Pancreas (tissue), 10 donors: ENCODE data around the gene DDIT4. TPM values are rescaled to one million over a fixed set of nuclear protein-coding genes. Genes with fewer than 3 reads are reported as not detected.

Experiments used
- ATAC-seq, 4 donors: fragments of 200-7000 bp; cut with Tn5 transposase; one replicate each; pipeline versions ENCODE4 v1.8.0 to v1.9.1; 2020; ENCODE audit warnings: mild to moderate bottlenecking in 4 of 4, moderate library complexity in 4 of 4
- DNase-seq, 6 donors: peaks; one replicate each; pipeline ENCODE4 v3.0.0-alpha.2; 2020
- FAIRE-seq: peaks from 2 replicates; lab custom pipeline; 2012; peaks lifted over from hg19 to GRCh38; lab: Jason Lieb, UNC
- H3K27ac ChIP-seq, 4 donors: fragments of 200-600 bp; sonication (generic); 1 replicate in 3 of 4; 2 replicates in 1 of 4; pipeline versions ENCODE4 v1.5.0 to v1.8.0; 2020
- H3K27me3 ChIP-seq, 4 donors: fragments of 200-600 bp; one replicate each; pipeline ENCODE4 v1.8.0; 2021
- H3K36me3 ChIP-seq, 3 donors: fragments of 200-600 bp; sonication (generic) in 1 of 3; one replicate each; pipeline versions ENCODE4 v1.5.0 to v1.8.0; 2020 to 2021
- H3K4me1 ChIP-seq, 3 donors: fragments of 200-600 bp; one replicate each; pipeline ENCODE4 v1.8.0; 2021
- H3K4me3 ChIP-seq, 4 donors: fragments of 200-600 bp; sonication (generic) in 2 of 4; one replicate each; pipeline versions ENCODE4 v1.5.0 to v1.8.0; 2020 to 2021
- H3K9me3 ChIP-seq, 4 donors: fragments of 200-600 bp; one replicate each; pipeline ENCODE4 v1.8.0; 2021
- WGBS, 2 donors: extraction: QIAGEN DNeasy Blood & Tissue Kit; methylation state at CpG; one replicate each; pipeline ENCODE4 v1.1.7; 2013; 5-methylcytosine and 5-hydroxymethylcytosine counted together
- intact Hi-C, 3 donors: fragments of 100-400 bp; cut with DNase I; formaldehyde crosslinking; loops; one replicate each; pipeline versions ENCODE4 v1.11.1 to v1.14.2; 2022
- polyA plus RNA-seq, 2 donors: library from polyadenylated mRNA; stranded (reverse); fragments of 200-250 nt; gene quantifications; one replicate each; pipeline ENCODE4 v1.2.3, GENCODE V29; 2013
- total RNA-seq, 6 donors: library from RNA; stranded (reverse); fragmentation: NEBNext Ultra II Directional in 4 of 6; extraction: Animal tissue kit (Norgen Biotek cat#: 25700) in 4 of 6; gene quantifications; one replicate each; pipeline versions ENCODE4 v1.2.1 to v1.2.4, GENCODE V29; 2021 to 2023
- TF ChIP-seq, protein P1 (sequence below), 4 donors: fragments of 200-600 bp; sonication (generic) in 3 of 4; IDR thresholded peaks; one replicate each; pipeline versions ENCODE4 v1.5.0 to v1.8.0; 2021; ENCODE audit warnings: antibody characterized with exemption in 4 of 4
- donor health status: healthy with polysubstance abuse.
- donor health status: DM: no; HTN: no; CAD: no; lungs with moderate emphysema.
- donor health status: DM: no; HTN: no; CAD: no.
- donor health status: control.
- donor health status: control.
- donor health status: Bipolar disorder and iron deficiency.
- donor health status: DM: yes; HTN: yes; CAD: no.
- donor health status: DM: no; HTN: no; CAD: no.
- donor health status: DM: no; HTN: no; CAD: no.
- donor health status: DM: yes; HTN: yes; CAD: no.

DDIT4 gene
- total and polyA plus RNA-seq, 8 donors = 61.6 to 1,144 (median 215) TPM

DNA sequence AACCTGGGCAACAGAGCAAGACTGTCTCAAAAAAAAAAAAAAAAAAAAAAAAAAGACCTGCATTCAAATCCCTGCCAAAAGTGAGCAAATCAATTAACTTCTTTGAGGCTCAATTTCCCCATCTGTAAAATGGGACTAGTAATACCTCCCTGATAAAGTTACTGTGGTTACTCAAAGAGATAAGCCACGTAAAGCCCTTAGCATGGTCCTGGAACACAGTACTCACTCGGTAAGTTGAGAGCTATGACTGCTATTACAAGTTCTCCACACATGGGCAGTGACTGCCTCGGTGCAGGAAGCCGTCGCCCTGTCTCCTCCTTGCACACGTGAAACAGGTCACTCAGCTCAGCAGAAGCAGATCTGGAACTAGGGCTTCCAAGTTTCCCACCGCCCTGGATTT lies 37.9 kb downstream of the DDIT4 start:
- FAIRE-seq (no peak), ATAC-seq (no peak), DNase-seq (no peak)
- 90 to 92% methylated on average over 7 of the region's 7 CpGs for WGBS, 2 donors
- no peak overlapping the region for H3K4me3 ChIP-seq
- H3K27ac ChIP-seq = no peak overlapping the region
- TF ChIP-seq, protein P1, sequence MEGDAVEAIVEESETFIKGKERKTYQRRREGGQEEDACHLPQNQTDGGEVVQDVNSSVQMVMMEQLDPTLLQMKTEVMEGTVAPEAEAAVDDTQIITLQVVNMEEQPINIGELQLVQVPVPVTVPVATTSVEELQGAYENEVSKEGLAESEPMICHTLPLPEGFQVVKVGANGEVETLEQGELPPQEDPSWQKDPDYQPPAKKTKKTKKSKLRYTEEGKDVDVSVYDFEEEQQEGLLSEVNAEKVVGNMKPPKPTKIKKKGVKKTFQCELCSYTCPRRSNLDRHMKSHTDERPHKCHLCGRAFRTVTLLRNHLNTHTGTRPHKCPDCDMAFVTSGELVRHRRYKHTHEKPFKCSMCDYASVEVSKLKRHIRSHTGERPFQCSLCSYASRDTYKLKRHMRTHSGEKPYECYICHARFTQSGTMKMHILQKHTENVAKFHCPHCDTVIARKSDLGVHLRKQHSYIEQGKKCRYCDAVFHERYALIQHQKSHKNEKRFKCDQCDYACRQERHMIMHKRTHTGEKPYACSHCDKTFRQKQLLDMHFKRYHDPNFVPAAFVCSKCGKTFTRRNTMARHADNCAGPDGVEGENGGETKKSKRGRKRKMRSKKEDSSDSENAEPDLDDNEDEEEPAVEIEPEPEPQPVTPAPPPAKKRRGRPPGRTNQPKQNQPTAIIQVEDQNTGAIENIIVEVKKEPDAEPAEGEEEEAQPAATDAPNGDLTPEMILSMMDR (IDR thresholded peaks at IDR 0.05) = no peak
- no peaks in the 10 kb centered on the region for H3K27me3 ChIP-seq
- H3K4me1 ChIP-seq = peaks cover 16 to 32% (median 21%) of the 10 kb centered on the region in 3 donors
- intact Hi-C loops = no loop called here
- no peaks in the 10 kb centered on the region for H3K9me3 ChIP-seq
- no peaks in the 10 kb centered on the region for H3K36me3 ChIP-seq

DNA sequence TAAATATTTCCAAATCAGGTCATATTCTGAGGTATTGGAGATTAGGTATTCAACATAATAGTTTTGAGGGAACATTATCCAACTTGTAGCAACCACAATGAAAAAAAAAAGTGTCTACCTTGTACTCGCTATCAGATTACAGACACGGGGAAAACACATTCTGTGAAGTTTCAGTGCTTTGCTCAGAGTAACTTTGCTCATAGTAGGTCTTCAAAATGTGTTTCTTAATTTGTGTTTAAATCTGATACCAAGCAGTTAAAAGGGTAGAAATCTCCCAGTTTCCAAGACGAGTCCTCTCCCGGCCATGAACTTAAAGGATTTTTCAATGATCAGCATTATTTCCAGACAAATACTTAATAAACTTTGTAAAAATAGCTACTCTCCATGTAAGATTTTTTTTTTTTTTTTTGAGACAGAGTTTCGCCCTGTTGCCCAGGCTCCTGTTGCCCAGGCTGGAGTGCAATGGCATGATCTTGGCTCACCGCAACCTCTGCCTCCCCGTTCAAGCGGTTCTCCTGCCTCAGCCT lies 39.2 kb downstream of the DDIT4 start:
- Histone ChIP-seq H3K4me3 (no peak overlapping the region), H3K9me3 (no peaks in the 10 kb centered on the region), H3K27ac (no peak overlapping the region), H3K27me3 (no peaks in the 10 kb centered on the region), H3K36me3 (no peaks in the 10 kb centered on the region), H3K4me1 (peaks cover 22 to 39% (median 28%) of the 10 kb centered on the region in 3 donors)
- TF ChIP-seq, protein P1 (IDR thresholded peaks at IDR 0.05) = no peak
- intact Hi-C loops = no loop called here
- ATAC-seq (no peak), FAIRE-seq (no peak), DNase-seq (no peak)
- 88 to 92% methylated on average over 8 of the region's 8 CpGs for WGBS, 2 donors

DNA sequence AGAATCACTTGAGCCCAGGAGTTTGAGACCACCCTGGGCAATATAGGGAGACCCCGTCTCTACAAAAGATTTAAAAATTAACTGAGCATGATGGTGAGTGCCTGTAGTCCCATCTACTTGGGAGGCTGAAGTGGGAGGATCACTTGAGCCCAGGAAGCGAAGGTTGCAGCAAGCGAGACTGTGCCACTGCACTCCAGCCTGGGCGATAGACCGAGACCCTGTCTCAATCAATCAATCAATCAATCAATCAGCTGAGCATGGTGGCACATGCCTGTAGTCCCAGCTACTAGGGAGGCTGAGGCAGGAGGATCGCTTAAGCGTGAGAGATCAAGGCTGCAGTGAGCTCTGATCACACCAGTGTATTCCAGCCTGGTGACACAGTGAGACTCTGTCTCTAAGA lies 40.5 kb downstream of the DDIT4 start:
- Histone ChIP-seq H3K4me1 (peaks cover 25 to 37% (median 34%) of the 10 kb centered on the region in 3 donors), H3K9me3 (no peaks in the 10 kb centered on the region), H3K4me3 (no peak overlapping the region), H3K27me3 (no peaks in the 10 kb centered on the region), H3K27ac (peak overlapping the region in 2 of 4 donors; percentile 10 to 83), H3K36me3 (no peaks in the 10 kb centered on the region)
- TF ChIP-seq, protein P1 (IDR thresholded peaks at IDR 0.05) = no peak
- FAIRE-seq = no peak
- intact Hi-C loops = no loop called here
- WGBS, 2 donors = 92 to 95% methylated on average over 7 of the region's 7 CpGs
- no peak for DNase-seq
- ATAC-seq = no peak

DNA sequence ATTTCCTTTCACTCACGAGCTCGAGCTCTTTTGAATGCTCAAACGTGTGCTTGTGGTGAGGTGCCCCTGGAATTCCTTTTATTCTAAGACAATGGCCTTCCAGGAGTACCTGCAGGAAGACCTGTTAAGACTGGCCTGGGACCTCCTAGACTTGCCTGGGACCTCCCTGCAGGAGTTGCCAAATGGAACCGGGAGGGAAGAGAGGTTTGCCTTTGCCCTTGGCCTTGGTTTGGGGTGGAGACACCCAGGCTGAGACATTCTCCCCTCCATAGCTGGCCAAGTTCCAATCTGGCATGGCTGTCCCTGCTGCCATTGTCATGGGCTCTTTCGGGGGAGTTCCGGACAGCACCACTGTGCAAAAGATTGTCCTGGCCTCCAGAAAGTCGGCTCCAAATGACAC lies 41.3 kb downstream of the DDIT4 start:
- H3K27ac ChIP-seq = peak overlapping the region in 2 of 4 donors; percentile 83
- no peak for FAIRE-seq
- 28 to 29% methylated on average over 7 of the region's 7 CpGs for WGBS, 2 donors
- no peak overlapping the region for H3K4me3 ChIP-seq
- TF ChIP-seq, protein P1 (IDR thresholded peaks at IDR 0.05) = no peak
- peak in 3 of 6 donors; percentile 43 to 57 (median 48) for DNase-seq
- no peaks in the 10 kb centered on the region for H3K36me3 ChIP-seq
- H3K9me3 ChIP-seq = no peaks in the 10 kb centered on the region
- H3K27me3 ChIP-seq = no peaks in the 10 kb centered on the region
- no peak for ATAC-seq
- intact Hi-C loops = no loop called here
- peaks cover 33 to 42% (median 36%) of the 10 kb centered on the region in 3 donors for H3K4me1 ChIP-seq

DNA sequence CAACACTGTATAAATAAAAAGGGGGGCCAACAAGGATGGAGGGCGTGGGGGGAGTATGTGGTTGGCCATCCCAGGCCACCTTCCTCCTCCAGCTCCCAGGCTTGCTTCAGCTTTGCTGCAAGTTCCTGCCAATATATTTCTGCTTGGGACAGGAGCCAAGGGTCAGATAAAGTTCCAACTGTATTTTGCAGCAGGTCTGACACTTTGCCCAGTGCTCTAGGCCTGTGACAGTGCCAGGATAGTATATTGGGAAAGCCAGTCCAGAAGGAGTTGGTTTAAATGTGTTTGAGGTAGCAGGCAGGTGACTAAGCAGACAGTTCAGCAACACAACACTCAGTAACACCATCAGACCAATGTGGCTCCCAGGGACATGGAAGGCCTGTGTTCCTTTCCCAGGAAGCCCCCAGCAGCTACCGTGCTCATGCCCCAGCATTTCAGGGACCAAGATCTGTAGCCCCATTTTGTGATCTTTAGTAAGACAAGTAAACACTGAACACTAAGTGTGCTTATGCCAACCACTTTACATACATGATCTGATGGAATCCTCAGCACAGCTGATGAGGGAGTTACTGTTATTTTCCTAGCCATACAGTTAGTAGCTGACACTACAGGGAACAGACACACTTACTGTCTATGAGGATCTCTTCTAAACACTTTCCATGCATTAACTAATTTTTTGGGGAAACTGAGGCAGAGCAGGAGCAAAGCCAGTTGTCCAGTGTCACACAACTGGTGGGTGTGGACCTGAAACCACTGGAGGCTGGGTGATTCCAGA lies 42.1 kb downstream of the DDIT4 start:
- H3K36me3 ChIP-seq = no peaks in the 10 kb centered on the region
- peaks cover 41 to 50% (median 41%) of the 10 kb centered on the region in 3 donors for H3K4me1 ChIP-seq
- H3K27ac ChIP-seq = peak overlapping the region; percentile 57 to 83 (median 72)
- H3K4me3 ChIP-seq = no peak overlapping the region
- TF ChIP-seq, protein P1 (IDR thresholded peaks at IDR 0.05) = no peak
- DNase-seq (peak in 5 of 6 donors; percentile 85 to 93 (median 90)), FAIRE-seq (no peak), ATAC-seq (peak; percentile 69 to 80 (median 72))
- intact Hi-C loops = no loop called here
- no peaks in the 10 kb centered on the region for H3K9me3 ChIP-seq
- H3K27me3 ChIP-seq = no peaks in the 10 kb centered on the region
- 5 to 12% methylated on average over 2 of the region's 2 CpGs for WGBS, 2 donors
